K562 (cell line): ENCODE results near the gene ARSD. TPM values are rescaled to one million over a fixed set of nuclear protein-coding genes. Genes with fewer than 3 reads are reported as not detected.

Experiments
- ATAC-seq: fragments of 200-7000 bp; cut with Tn5 transposase; 3 replicates; pipeline ENCODE4 v1.9.1; 2020; ENCODE audit warnings: moderate library complexity
- BruUV-seq: library from RNA; stranded (reverse); fragments of 400-500 nt; replicated peaks from 2 replicates; lab custom pipeline; 2021; lab: Mats Ljungman, UMichigan
- CTCF ChIA-PET: fragments of 300-600 bp; formaldehyde crosslinking; extraction: SDS; loops from one replicate; lab custom pipeline; 2021; ENCODE audit warnings: low intra/inter-chr PET ratio; lab: Yijun Ruan, JAX
- POLR2A ChIA-PET: fragments of 300-600, 350-650 bp; sonication (Branson Sonifier 250); formaldehyde crosslinking; extraction: SDS; loops from one replicate; lab custom pipeline; 2021; ENCODE audit warnings: antibody characterized with exemption, inconsistent platforms; lab: Yijun Ruan, JAX
- DNase-seq, 4 experiments: peaks; one replicate each; pipeline versions ENCODE4 v3.0.0 to v3.0.0-alpha.2; 2011 to 2018; ENCODE audit warnings: low spot score in 3 of 4, mixed read lengths in 3 of 4; ENCODE audit errors: extremely low read depth in 1 of 4
- FAIRE-seq: peaks from 2 replicates; lab custom pipeline; 2011; peaks lifted over from hg19 to GRCh38; lab: Jason Lieb, UNC
- H2AFZ ChIP-seq: 2 replicates; pipeline ENCODE4 v1.6.0; 2011; ENCODE audit warnings: low read depth, low read length, control low read depth, inconsistent platforms
- H3K27ac ChIP-seq: fragments of 200-600 bp; 3 replicates; pipeline ENCODE4 v1.8.0; 2011; ENCODE audit warnings: low read depth, mild to moderate bottlenecking, control low read depth, inconsistent platforms, low read length, moderate library complexity, mixed read lengths; ENCODE audit errors: extremely low read depth
- H3K27me3 ChIP-seq, 2 experiments: fragments of 300-600 bp in 1 of 2; 2 replicates in 1 of 2; 3 replicates in 1 of 2; pipeline versions ENCODE4 v1.6.0 to v1.8.0; 2011; ENCODE audit warnings: inconsistent platforms in 2 of 2, low read length in 2 of 2, mild to moderate bottlenecking in 1 of 2, mixed read lengths in 1 of 2, moderate library complexity in 1 of 2; ENCODE audit not compliant: control insufficient read depth in 2 of 2, insufficient read depth in 2 of 2
- H3K36me3 ChIP-seq: fragments of 300-600 bp; 3 replicates; pipeline ENCODE4 v1.8.0; 2011; ENCODE audit warnings: mild to moderate bottlenecking, low read length, inconsistent platforms; ENCODE audit not compliant: control insufficient read depth, insufficient read depth
- H3K4me1 ChIP-seq, 2 experiments: fragments of 200-600 bp in 1 of 2; replicated peaks in 1 of 2; 2 replicates in 1 of 2; 3 replicates in 1 of 2; pipeline versions ENCODE4 v1.5.1 to v1.8.0; 2011; ENCODE audit warnings: inconsistent platforms in 2 of 2, low read length in 2 of 2, mild to moderate bottlenecking in 1 of 2, mixed read lengths in 1 of 2, moderate library complexity in 1 of 2; ENCODE audit not compliant: control insufficient read depth in 2 of 2, insufficient read depth in 2 of 2
- H3K4me2 ChIP-seq: 2 replicates; pipeline ENCODE4 v1.6.1; 2011; ENCODE audit warnings: low read length, control low read depth, inconsistent platforms, mixed read lengths; ENCODE audit not compliant: insufficient read depth
- H3K4me3 ChIP-seq: fragments of 200-600 bp; sonication (generic), shearing (Covaris generic); 2 replicates; pipeline ENCODE4 v1.5.1; 2016; ENCODE audit warnings: control low read depth, inconsistent platforms
- H3K79me2 ChIP-seq: fragments of 200-600 bp; 3 replicates; pipeline ENCODE4 v1.8.0; 2011; ENCODE audit warnings: low read length, inconsistent platforms; ENCODE audit not compliant: control insufficient read depth, insufficient read depth
- H3K9ac ChIP-seq, 2 experiments: 2 replicates each; pipeline versions ENCODE4 v1.6.0 to v1.6.1; 2011; ENCODE audit warnings: low read depth in 2 of 2, low read length in 2 of 2, control low read depth in 1 of 2, inconsistent platforms in 1 of 2, mild to moderate bottlenecking in 1 of 2, mixed read lengths in 1 of 2; ENCODE audit not compliant: insufficient read depth in 1 of 2
- H3K9me1 ChIP-seq: one replicate; pipeline ENCODE4 v1.6.0; 2011; ENCODE audit warnings: inconsistent platforms, mild to moderate bottlenecking, low read length, moderate library complexity; ENCODE audit not compliant: control insufficient read depth, insufficient read depth
- H3K9me3 ChIP-seq: replicated peaks from 2 replicates; pipeline ENCODE4 v1.5.1; 2011; ENCODE audit warnings: low read depth, low read length, inconsistent platforms; ENCODE audit not compliant: control insufficient read depth, insufficient read depth
- H4K20me1 ChIP-seq: replicated peaks from 2 replicates; pipeline ENCODE4 v1.6.1; 2011; ENCODE audit warnings: low read length, inconsistent platforms, mixed read lengths; ENCODE audit not compliant: control insufficient read depth, insufficient read depth
- CEBPB ChIP-seq: fragments of 450-650 bp; IDR thresholded peaks from 2 replicates; pipeline ENCODE4 v1.6.1; 2016; ENCODE audit warnings: missing genetic modification characterization, missing compliant biosample characterization
- CSDE1 ChIP-seq, 2 experiments: fragments of 450-650 bp; IDR thresholded peaks; 2 replicates each; pipeline ENCODE4 v1.6.1; 2016; ENCODE audit warnings: mild to moderate bottlenecking in 1 of 2
- FOS ChIP-seq: IDR thresholded peaks from 3 replicates; pipeline ENCODE4 v1.6.1; 2011; ENCODE audit not compliant: insufficient read length; ENCODE audit errors: extremely low read depth
- PHF20 ChIP-seq: fragments of 450-650 bp; IDR thresholded peaks from 2 replicates; pipeline ENCODE4 v1.6.1; 2018; ENCODE audit not compliant: partially characterized antibody
- POLR3A ChIP-seq: IDR thresholded peaks from 2 replicates; pipeline ENCODE4 v1.6.1; 2011; ENCODE audit warnings: borderline replicate concordance, mild to moderate bottlenecking, moderate library complexity; ENCODE audit not compliant: insufficient read length, insufficient read depth; ENCODE audit errors: extremely low read depth
- RBM15 ChIP-seq: fragments of 200-400 bp; formaldehyde crosslinking; IDR thresholded peaks from 2 replicates; pipeline ENCODE4 v1.6.1; 2018; ENCODE audit warnings: mild to moderate bottlenecking, low read length, moderate library complexity; ENCODE audit not compliant: insufficient read depth
- THAP7 ChIP-seq: fragments of 250-450 bp; sonication (Bioruptor Pico); IDR thresholded peaks from 2 replicates; pipeline ENCODE4 v1.5.0; 2021
- ZNF121 ChIP-seq: sonication (generic); formaldehyde crosslinking; conservative IDR thresholded peaks from 2 replicates; pipeline ENCODE4 v1.8.0; 2022; ENCODE audit warnings: missing genetic modification reagents
- ZNF324 ChIP-seq: fragments of 250-450 bp; sonication (Bioruptor Pico); IDR thresholded peaks from 2 replicates; pipeline ENCODE4 v1.4.0; 2020; ENCODE audit warnings: mild to moderate bottlenecking
- WGBS: fragments of 100-300 bp; shearing (Covaris generic); methylation state at CpG from one replicate; pipeline ENCODE4 v1.1.6; 2016; ENCODE audit warnings: low coverage, mixed read lengths; ENCODE audit not compliant: insufficient coverage; ENCODE audit errors: missing lambda C conversion rate; 5-methylcytosine and 5-hydroxymethylcytosine counted together
- in situ Hi-C: fragments of 300-500 bp; cut with MboI; formaldehyde crosslinking; loops from 4 replicates; pipeline ENCODE4 v1.15.0; 2018; ENCODE audit warnings: inconsistent platforms, mixed read lengths
- intact Hi-C: fragments of 100-400 bp; cut with micrococcal nuclease; formaldehyde crosslinking; loops from 2 replicates; pipeline ENCODE4 v1.14.2; 2022
- polyA plus RNA-seq, 8 experiments: library from polyadenylated mRNA; depleted of rRNA in 4 of 8; stranded (reverse) in 5 of 8; unstranded in 3 of 8; fragments of >200 nt; fragmentation: Nextera tagmentation in 2 of 8; fragmentation: Illumina TruSeq in 1 of 8; extraction: Ambion mirVana in 2 of 8; extraction: Trizol in 1 of 8; gene quantifications; 2 replicates each; pipeline versions ENCODE4 v1.2.1 to v1.2.3, GENCODE V29; 2011 to 2014; ENCODE audit warnings: inconsistent platforms in 1 of 8, missing spikeins in 1 of 8
- total RNA-seq, 7 experiments: library from RNA; depleted of rRNA in 6 of 7; stranded (reverse); fragments of >200 nt in 6 of 7; fragmentation: Illumina TruSeq in 2 of 7; extraction: Trizol in 2 of 7; gene quantifications; 2 replicates each; pipeline versions ENCODE4 v1.2.1 to v1.2.3, GENCODE V29; 2011 to 2021; ENCODE audit warnings: low replicate concordance in 1 of 7
- TF ChIP-seq, protein P1 (sequence below): fragments of 450-650 bp; IDR thresholded peaks from 2 replicates; pipeline ENCODE4 v1.6.1; 2016
- TF ChIP-seq, protein P2 (sequence below): fragments of 250-450 bp; sonication (Bioruptor Pico); IDR thresholded peaks from 2 replicates; pipeline ENCODE4 v1.4.0; 2020; ENCODE audit warnings: borderline replicate concordance

Gene ARSD
- total and polyA plus RNA-seq, 9 of the 15 experiments (the other 6 are each of a cell fraction or from before 2014, with no cell fraction given) = 0.05 to 0.23 (median 0.09) TPM; not detected in 1

DNA sequence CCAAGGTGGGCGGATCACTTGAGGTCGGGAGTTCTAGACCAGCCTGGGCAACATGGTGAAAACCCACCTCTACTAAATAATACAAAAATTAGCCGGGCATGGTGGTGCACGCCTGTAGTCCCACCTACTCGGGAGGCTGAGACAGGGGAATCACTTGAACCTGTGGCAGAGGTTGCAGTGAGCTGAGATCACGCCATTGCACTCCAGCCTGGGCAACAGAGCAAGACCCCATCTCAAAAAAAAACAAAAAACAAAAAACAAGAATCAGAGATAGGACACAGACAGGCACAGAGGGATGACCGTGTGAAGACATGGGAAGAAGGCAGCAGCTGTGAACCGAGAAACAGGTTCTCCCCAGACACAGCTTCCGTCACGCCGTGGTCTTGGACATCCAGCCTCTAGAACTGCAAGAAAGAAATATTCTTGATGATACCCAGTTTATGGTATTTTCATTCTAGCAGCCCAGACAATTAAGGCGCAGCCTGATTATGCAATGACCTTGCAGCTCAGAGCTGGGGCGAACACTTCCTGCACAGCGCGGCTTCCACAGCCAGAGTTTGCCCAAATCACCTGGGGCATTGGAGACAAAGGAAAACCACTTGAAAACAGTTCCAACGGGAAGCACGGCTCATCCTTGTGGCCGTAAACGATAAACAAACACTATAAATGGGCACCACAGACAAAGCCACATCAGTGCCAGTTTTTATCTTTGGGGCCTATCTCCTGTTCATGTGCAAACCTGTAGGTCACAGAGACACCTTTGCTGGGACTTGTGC lies 4.2 kb upstream of the ARSD start:
- Histone ChIP-seq H3K9me3 (no peaks in the 10 kb centered on the region), H3K79me2 (no peaks in the 10 kb centered on the region), H3K9me1 (no peaks in the 10 kb centered on the region), H3K27me3 (peaks cover 5 to 7% of the 10 kb centered on the region in 2 experiments; a peak in 3 of 5 replicates), H4K20me1 (no peaks in the 10 kb centered on the region), H3K36me3 (no peaks in the 10 kb centered on the region), H3K27ac (no peak overlapping the region), H3K4me2 (no peak overlapping the region), H3K9ac (no peak overlapping the region), H3K4me1 (no peaks in the 10 kb centered on the region; a peak in 1 of 5 replicates), H3K4me3 (no peak overlapping the region), H2AFZ (0 out of 2 replicates have a peak overlapping the region, but pooled peaks have one; percentile 40)
- TF ChIP-seq ZNF324 (CRISPR knock-in tag) = no peak
- peak; percentile 62 for TF ChIP-seq ZNF121 (CRISPR knock-in tag)
- peak; percentile 34; the same call in 1 of the 2 replicates for TF ChIP-seq CEBPB (tag)
- no TSS peak for BruUV-seq
- 15% methylated on average over 16 of the region's 19 CpGs for WGBS
- DNase-seq (no peak), ATAC-seq (no peak), FAIRE-seq (no peak)
- intact Hi-C loops (no loop called here), in situ Hi-C loops (no loop called here)
- ChIA-PET POLR2A (no interaction called here), CTCF (no interaction called here)

DNA sequence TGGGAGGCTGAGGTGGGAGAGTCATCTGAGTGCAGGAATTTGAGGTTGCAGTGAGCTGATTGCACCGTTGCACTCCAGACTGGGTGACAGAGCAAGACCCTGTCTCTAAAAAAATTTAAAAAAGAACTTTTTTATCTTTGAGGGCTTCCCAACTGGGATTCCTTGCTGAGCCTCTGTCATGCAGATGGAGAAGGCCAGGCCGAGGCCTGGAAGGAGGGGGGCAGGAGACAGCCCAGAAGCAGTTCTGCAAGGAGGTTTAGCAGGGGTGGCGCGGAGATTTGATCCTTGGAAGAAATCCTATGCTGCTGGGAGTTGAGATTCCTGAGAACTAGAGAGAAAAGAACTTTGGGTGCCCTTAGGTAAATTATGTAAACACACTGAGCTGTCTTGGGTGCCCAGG lies 2.5 kb upstream of the ARSD start:
- no peak for DNase-seq
- Histone ChIP-seq H3K36me3 (no peaks in the 10 kb centered on the region), H3K79me2 (no peaks in the 10 kb centered on the region), H3K4me3 (no peak overlapping the region), H2AFZ (no peak overlapping the region), H3K9ac (no peak overlapping the region), H3K4me1 (peaks cover 0 to 3% of the 10 kb centered on the region in 2 experiments; a peak in 2 of 5 replicates), H3K9me1 (no peaks in the 10 kb centered on the region), H3K27me3 (peaks cover 2% of the 10 kb centered on the region in 2 experiments; a peak in 3 of 5 replicates), H3K9me3 (no peaks in the 10 kb centered on the region), H3K27ac (no peak overlapping the region), H3K4me2 (no peak overlapping the region), H4K20me1 (no peaks in the 10 kb centered on the region)
- WGBS = 0% methylated on average over 3 of the region's 4 CpGs
- ChIA-PET POLR2A (no interaction called here), CTCF (no interaction called here)
- no TSS peak for BruUV-seq
- no peak for ATAC-seq
- FAIRE-seq = no peak
- in situ Hi-C loops = no loop called here
- intact Hi-C loops = no loop called here
- TF ChIP-seq, protein P1, sequence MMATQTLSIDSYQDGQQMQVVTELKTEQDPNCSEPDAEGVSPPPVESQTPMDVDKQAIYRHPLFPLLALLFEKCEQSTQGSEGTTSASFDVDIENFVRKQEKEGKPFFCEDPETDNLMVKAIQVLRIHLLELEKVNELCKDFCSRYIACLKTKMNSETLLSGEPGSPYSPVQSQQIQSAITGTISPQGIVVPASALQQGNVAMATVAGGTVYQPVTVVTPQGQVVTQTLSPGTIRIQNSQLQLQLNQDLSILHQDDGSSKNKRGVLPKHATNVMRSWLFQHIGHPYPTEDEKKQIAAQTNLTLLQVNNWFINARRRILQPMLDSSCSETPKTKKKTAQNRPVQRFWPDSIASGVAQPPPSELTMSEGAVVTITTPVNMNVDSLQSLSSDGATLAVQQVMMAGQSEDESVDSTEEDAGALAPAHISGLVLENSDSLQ = no peak
- TF ChIP-seq, protein P2, sequence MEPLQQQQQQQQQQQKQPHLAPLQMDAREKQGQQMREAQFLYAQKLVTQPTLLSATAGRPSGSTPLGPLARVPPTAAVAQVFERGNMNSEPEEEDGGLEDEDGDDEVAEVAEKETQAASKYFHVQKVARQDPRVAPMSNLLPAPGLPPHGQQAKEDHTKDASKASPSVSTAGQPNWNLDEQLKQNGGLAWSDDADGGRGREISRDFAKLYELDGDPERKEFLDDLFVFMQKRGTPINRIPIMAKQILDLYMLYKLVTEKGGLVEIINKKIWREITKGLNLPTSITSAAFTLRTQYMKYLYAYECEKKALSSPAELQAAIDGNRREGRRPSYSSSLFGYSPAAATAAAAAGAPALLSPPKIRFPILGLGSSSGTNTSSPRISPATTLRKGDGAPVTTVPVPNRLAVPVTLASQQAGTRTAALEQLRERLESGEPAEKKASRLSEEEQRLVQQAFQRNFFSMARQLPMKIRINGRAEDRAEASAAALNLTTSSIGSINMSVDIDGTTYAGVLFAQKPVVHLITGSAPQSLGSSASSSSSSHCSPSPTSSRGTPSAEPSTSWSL (CRISPR knock-in tag) = no peak
- TF ChIP-seq FOS (no peak), POLR3A (no peak), CSDE1 (IDR thresholded peaks at IDR 0.05) (no peak), THAP7 (no peak), PHF20 (no peak), RBM15 (no peak)
